Hypothalamus (tissue), 51 donors: ENCODE data around the gene CDK12.
"Not testable (repeated sequence)": the region's sequence is repeated elsewhere in the genome, so short reads cannot be mapped to it uniquely, and the experiment has no call there.

Experiments used
- DNase-seq, 51 donors: peaks; one replicate each; lab custom pipeline; 2025; lab: John Stamatoyannopoulos, UW

CDK12 gene

DNA sequence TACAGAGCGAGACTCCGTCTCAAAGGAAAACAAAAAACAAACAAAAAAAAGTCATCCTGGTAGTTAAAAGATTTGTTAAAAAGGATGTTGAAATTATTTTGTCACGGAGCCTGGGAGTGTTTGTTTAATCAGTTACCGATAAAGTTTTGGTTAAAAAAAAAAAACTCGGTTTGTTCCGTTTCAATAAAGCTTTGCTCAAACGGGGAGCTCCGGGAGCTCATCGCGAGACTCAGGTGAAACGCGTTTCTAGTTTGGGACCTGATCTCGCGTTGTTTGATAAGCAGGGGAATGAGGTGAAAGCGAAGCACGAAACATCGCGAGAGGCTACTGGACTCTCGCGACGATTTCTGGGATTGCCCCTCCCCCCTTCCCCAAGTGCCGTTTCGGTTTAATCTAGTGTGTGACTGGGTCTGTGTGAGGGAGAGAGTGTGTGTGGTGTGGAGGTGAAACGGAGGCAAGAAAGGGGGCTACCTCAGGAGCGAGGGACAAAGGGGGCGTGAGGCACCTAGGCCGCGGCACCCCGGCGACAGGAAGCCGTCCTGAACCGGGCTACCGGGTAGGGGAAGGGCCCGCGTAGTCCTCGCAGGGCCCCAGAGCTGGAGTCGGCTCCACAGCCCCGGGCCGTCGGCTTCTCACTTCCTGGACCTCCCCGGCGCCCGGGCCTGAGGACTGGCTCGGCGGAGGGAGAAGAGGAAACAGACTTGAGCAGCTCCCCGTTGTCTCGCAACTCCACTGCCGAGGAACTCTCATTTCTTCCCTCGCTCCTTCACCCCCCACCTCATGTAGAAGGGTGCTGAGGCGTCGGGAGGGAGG is at the start of gene CDK12:
Gene CDK12 (plus strand): TSS at position 374 of the 813 bp plus-strand sequence. CDS start 586 bp downstream, outside the sequence.
- DNase-seq = peak; percentile 53 to 97 (median 89)

GRCh38 chr17:39416141-39416540 is 45.1 kb upstream of the CDK12 start:
- no peak for DNase-seq

DNA sequence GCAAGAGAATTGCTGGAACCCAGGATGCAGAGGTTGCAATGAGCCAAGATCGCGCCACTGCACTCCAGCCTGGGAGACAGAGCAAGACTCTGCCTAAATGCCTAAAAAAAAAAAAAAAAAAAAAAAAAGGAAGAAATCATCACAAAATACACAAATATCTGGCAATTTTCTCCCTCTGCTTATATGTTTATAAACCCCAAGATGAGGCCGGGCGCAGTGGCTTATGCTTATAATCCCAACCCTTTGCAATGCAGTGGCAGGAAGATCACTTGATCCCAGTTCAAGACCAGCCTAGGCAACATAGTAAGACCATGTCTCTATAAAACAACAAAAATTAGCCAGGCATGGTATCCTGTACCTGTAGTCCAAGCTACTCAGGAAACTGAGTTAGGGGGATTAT is 31.7 kb upstream of the CDK12 start:
- DNase-seq = no peak

- DNase-seq = not testable (repeated sequence)
Observed at GRCh38 chr17:39439868-39440267, 21.4 kb upstream of the CDK12 start.

- DNase-seq = no peak
Observed at GRCh38 chr17:39443326-39443725, 18.0 kb upstream of the CDK12 start.

- DNase-seq = no peak
Observed at GRCh38 chr17:39447561-39447960, 13.7 kb upstream of the CDK12 start.

DNA sequence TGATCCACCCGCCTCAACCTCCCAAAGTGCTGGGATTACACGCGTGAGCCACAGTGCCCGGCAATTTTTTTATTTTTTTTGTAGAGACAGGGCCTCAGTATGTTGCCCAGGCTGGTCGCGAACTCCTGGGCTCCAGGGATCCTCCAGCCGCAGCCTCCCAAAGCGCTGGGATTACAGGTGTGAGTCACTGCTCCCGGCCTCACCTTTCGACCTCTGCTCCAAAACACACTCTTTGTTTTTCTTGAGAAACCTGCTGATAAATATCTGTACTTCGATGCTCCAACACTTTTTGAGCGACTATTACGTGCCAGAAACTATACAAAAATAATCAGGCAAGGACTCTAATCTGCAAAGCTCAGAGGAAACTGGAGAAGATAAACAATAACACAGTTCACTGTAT is 11.2 kb upstream of the CDK12 start:
- DNase-seq = no peak

DNA sequence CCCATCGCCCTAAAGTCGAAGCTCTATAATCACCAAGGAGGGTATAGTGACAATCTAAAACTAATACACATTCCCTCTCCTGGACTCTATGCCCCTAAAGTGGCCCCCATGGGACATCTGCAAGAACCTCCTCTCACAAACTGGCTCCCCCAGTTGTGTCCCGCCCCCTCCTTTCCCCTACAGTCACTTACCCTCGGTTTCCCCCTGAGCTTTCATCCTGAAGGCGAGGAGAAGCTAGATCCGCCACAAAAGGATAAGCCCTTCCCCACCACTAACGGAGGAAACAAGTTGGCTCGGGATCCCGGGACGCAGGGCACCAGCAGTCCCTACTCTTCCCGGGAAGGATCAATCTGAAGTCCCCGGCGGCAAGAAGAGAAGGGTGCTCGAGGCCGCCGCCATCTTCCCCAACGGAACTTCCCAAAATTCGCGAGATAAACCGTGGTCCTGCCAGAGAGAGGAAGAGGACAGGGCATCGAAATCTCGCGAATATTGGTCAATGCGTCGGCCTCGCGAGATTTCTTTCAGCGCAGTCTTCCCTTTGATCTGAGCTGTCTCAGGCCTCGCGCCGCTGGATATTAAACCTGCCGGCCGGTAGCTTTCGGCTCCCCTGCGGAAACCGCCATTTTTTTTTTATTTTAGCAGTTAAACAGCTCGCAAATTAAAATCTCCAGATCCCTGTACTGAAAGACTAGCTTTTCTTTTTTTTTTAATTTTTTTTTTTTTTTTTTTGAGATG is 10.3 kb upstream of the CDK12 start, which contains the start of gene MED1:
Gene MED1 (minus strand): TSS at position 417 of the 735 bp plus-strand sequence. CDS start 201 bp downstream, at position 216.
- DNase-seq = peak; percentile 11 to 93 (median 78)

DNA sequence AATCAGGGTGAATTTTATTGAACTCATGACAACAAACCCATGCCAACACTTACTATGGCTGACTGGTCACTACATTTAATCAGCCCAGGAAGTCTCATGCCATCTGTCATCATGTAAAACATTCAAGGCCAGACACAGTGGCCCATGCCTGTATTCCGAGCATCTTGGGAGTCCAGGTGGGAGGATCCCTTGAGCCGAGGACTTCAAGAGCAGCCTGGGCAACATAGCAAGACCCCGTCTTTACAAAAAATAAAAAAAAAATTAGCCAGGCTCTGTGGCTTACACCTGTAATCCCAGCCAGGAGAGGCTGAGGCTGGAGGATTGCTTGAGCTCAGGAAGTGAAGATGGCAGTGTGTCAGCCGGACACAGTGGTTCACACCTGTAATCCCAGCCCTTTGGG is 5.4 kb upstream of the CDK12 start:
- DNase-seq = no peak

- peak in 28 of 51 donors; percentile 13 to 80 (median 40) for DNase-seq
Observed at GRCh38 chr17:39461926-39462569, 762 bp downstream of the CDK12 start.

DNA sequence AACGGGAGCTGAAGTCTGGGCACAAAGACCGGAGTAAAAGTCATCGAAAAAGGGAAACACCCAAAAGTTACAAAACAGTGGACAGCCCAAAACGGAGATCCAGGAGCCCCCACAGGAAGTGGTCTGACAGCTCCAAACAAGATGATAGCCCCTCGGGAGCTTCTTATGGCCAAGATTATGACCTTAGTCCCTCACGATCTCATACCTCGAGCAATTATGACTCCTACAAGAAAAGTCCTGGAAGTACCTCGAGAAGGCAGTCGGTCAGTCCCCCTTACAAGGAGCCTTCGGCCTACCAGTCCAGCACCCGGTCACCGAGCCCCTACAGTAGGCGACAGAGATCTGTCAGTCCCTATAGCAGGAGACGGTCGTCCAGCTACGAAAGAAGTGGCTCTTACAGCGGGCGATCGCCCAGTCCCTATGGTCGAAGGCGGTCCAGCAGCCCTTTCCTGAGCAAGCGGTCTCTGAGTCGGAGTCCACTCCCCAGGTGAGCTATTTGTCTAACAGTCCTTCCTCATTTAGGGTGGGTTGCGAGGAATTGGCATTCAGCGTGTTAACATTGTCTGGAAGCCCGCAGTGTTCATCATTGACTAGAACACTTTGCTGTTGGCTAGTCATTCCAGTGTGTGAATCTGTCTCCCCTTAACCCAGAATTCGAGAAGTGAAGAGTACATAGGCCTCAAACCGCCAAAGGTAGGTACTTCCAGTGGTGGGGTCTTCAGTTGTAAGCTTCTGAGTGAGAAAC is 1.5 kb downstream of the CDK12 start:
- DNase-seq = peak in 5 of 51 donors; percentile 2 to 18 (median 5)

- DNase-seq = not testable (repeated sequence)
Observed at GRCh38 chr17:39464639-39465181, 3.4 kb downstream of the CDK12 start.

- DNase-seq = not testable (repeated sequence)
Observed at GRCh38 chr17:39468610-39469009, 7.3 kb downstream of the CDK12 start.

DNA sequence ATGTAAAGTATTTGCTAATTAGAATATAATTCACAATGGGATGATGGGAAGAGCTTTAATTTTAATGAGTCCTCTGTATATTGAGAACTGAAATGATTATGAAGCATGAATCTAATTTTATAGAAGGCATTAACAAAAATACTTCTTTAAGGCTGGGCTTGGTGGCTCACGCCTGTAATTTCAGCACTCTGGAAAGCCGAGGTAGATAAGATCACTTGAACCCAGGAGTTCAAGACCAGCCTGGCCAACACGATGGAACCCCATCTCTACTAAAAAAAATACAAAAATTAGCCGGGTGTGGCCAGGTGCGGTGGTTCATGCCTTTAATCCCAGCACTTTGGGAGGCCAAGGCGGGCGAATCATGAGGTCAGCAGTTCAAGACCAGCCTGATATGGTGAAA is 12.0 kb downstream of the CDK12 start:
- DNase-seq = no peak

DNA sequence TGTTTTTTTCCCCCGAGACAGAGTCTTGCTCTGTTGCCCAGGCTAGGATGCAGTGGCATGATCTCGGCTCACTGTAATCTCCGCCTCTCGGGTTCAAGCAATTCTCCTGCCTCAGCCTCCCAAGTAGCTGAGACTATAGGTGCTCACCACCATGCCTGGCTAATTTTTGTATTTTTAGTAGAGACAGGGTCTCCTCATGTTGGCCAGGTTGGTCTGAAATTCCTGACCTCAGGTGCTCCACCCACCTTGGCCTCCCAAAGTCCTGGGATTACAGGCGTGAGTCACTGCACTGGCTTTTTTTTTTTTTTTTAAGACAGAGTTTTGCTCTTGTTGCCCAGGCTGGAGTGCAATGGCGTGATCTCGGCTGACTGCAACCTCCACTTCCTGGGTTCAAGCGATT is 18.3 kb downstream of the CDK12 start:
- DNase-seq = not testable (repeated sequence)

GRCh38 chr17:39483506-39483905 is 22.2 kb downstream of the CDK12 start:
- DNase-seq = no peak

GRCh38 chr17:39484178-39484577 is 22.9 kb downstream of the CDK12 start:
- DNase-seq = no peak

GRCh38 chr17:39485555-39485954 is 24.3 kb downstream of the CDK12 start:
- no peak for DNase-seq

GRCh38 chr17:39486242-39486641 is 25.0 kb downstream of the CDK12 start:
- DNase-seq = no peak

GRCh38 chr17:39487490-39487889 is 26.2 kb downstream of the CDK12 start:
- not testable (repeated sequence) for DNase-seq
